Measurements from ENCODE around the gene DPP6.

Gene DPP6

GRCh38 chr7:154252046-154252445 is 199.8 kb downstream of the DPP6 start:
- TF ChIP-seq NFIC (IDR thresholded peaks at IDR 0.05), result no peak
- TF ChIP-seq TEAD4 (IDR thresholded peaks at IDR 0.05), result no peak
- TF ChIP-seq EGR1 (IDR thresholded peaks at IDR 0.05), result no peak
- no peak for TF ChIP-seq TCF12 (IDR thresholded peaks at IDR 0.05; ENCODE audit: low read depth)
- TF ChIP-seq CEBPB (IDR thresholded peaks at IDR 0.05), result no peak
- no peak for TF ChIP-seq MAX (IDR thresholded peaks at IDR 0.05)
- TF ChIP-seq REST (IDR thresholded peaks at IDR 0.05; ENCODE audit: low read depth), result no peak
- no peak for TF ChIP-seq ZBTB7A (IDR thresholded peaks at IDR 0.05; ENCODE audit: low read depth)
- no peak for TF ChIP-seq RAD21 (IDR thresholded peaks at IDR 0.05; ENCODE audit: low read depth)
- TF ChIP-seq TAF1 (IDR thresholded peaks at IDR 0.05; ENCODE audit: low read depth), result no peak
- no peak for TF ChIP-seq FOXM1 (IDR thresholded peaks at IDR 0.05; ENCODE audit: borderline replicate concordance, low read depth)
- no peak for TF ChIP-seq CREB1 (IDR thresholded peaks at IDR 0.05; ENCODE audit: low read depth)
- no peak for TF ChIP-seq USF1 (IDR thresholded peaks at IDR 0.05)
- no peak for TF ChIP-seq YY1 (IDR thresholded peaks at IDR 0.05; ENCODE audit: low read depth)

- TF ChIP-seq TCF12 (IDR thresholded peaks at IDR 0.05; ENCODE audit: low read depth) (no peak), REST (IDR thresholded peaks at IDR 0.05; ENCODE audit: low read depth) (no peak), TAF1 (IDR thresholded peaks at IDR 0.05; ENCODE audit: low read depth) (no peak), TEAD4 (IDR thresholded peaks at IDR 0.05) (no peak), CREB1 (IDR thresholded peaks at IDR 0.05; ENCODE audit: low read depth) (no peak), RAD21 (IDR thresholded peaks at IDR 0.05; ENCODE audit: low read depth) (no peak), NFIC (IDR thresholded peaks at IDR 0.05) (no peak), CEBPB (IDR thresholded peaks at IDR 0.05) (no peak), EP300 (IDR thresholded peaks at IDR 0.05; ENCODE audit: borderline replicate concordance) (no peak), MAX (IDR thresholded peaks at IDR 0.05) (no peak)
These were observed 201.6 kb downstream of the DPP6 start for GRCh38 chr7:154253810-154254209.

- TF ChIP-seq MAX (IDR thresholded peaks at IDR 0.05), result no peak
- TF ChIP-seq REST (IDR thresholded peaks at IDR 0.05; ENCODE audit: low read depth), result no peak
- TF ChIP-seq EP300 (IDR thresholded peaks at IDR 0.05; ENCODE audit: borderline replicate concordance), result no peak
- TF ChIP-seq NFIC (IDR thresholded peaks at IDR 0.05), result no peak
- no peak for TF ChIP-seq RAD21 (IDR thresholded peaks at IDR 0.05; ENCODE audit: low read depth)
These were observed 203.1 kb downstream of the DPP6 start for GRCh38 chr7:154255324-154255723.

GRCh38 chr7:154256150-154256549 is 204.0 kb downstream of the DPP6 start:
- TF ChIP-seq MAX (IDR thresholded peaks at IDR 0.05) (no peak), ZBTB7A (IDR thresholded peaks at IDR 0.05; ENCODE audit: low read depth) (no peak), CEBPB (IDR thresholded peaks at IDR 0.05) (no peak), EGR1 (IDR thresholded peaks at IDR 0.05) (no peak), NFIC (IDR thresholded peaks at IDR 0.05) (no peak), RAD21 (IDR thresholded peaks at IDR 0.05; ENCODE audit: low read depth) (no peak), EP300 (IDR thresholded peaks at IDR 0.05; ENCODE audit: borderline replicate concordance) (no peak), CREB1 (IDR thresholded peaks at IDR 0.05; ENCODE audit: low read depth) (no peak), FOXM1 (IDR thresholded peaks at IDR 0.05; ENCODE audit: borderline replicate concordance, low read depth) (no peak), TAF1 (IDR thresholded peaks at IDR 0.05; ENCODE audit: low read depth) (no peak), TEAD4 (IDR thresholded peaks at IDR 0.05) (no peak), YY1 (IDR thresholded peaks at IDR 0.05; ENCODE audit: low read depth) (no peak), REST (IDR thresholded peaks at IDR 0.05; ENCODE audit: low read depth) (no peak), TCF12 (IDR thresholded peaks at IDR 0.05; ENCODE audit: low read depth) (no peak)

Data from Ishikawa (cell line).